GM18951 (cell line): Measurements from ENCODE around the gene FLRT1.

Source experiments
- POLR2A ChIP-seq: IDR thresholded peaks from 4 replicates; pipeline ENCODE4 v1.6.1; 2011; ENCODE audit warnings: mild to moderate bottlenecking; ENCODE audit not compliant: insufficient read length, insufficient read depth; ENCODE audit errors: extremely low read depth
- in situ Hi-C: fragments of 300-500 bp; cut with MboI; formaldehyde crosslinking; loops from one replicate; pipeline ENCODE4 v1.12.0; 2022; ENCODE audit warnings: low sequenced_read_pairs, mixed read lengths, inconsistent platforms; ENCODE audit not compliant: unreplicated experiment

Gene FLRT1

GRCh38 chr11:64078284-64078683, 42.6 kb downstream of the FLRT1 start:
- in situ Hi-C loops = no loop called here

GRCh38 chr11:64078905-64079304, 43.2 kb downstream of the FLRT1 start:
- in situ Hi-C loops = no loop called here
- TF ChIP-seq POLR2A = no peak

More at GRCh38 chr11:64078284-64078683, 42.6 kb downstream of the FLRT1 start:
- TF ChIP-seq POLR2A = no peak

GRCh38 chr11:64080390-64080789, 44.7 kb downstream of the FLRT1 start:
- in situ Hi-C loops = no loop called here
- no peak for TF ChIP-seq POLR2A

- in situ Hi-C loops = no loop called here
- no peak for TF ChIP-seq POLR2A
Measured at GRCh38 chr11:64081745-64082442, 46.2 kb downstream of the FLRT1 start.

- in situ Hi-C loops = no loop called here
- no peak for TF ChIP-seq POLR2A
Measured at GRCh38 chr11:64083398-64084080, 47.8 kb downstream of the FLRT1 start.

- TF ChIP-seq POLR2A = no peak
- in situ Hi-C loops = no loop called here
Measured at GRCh38 chr11:64084146-64084950, 48.6 kb downstream of the FLRT1 start.

- TF ChIP-seq POLR2A = no peak
- in situ Hi-C loops = no loop called here
Measured at GRCh38 chr11:64084951-64085710, 49.4 kb downstream of the FLRT1 start.
